ENCODE measurements around the gene POLK. TPM values are rescaled to one million over a fixed set of nuclear protein-coding genes. Genes with fewer than 3 reads are reported as not detected.

Gene POLK
- total and polyA plus RNA-seq, 2 of the 8 experiments (the other 6 are each of a cell fraction or from before 2014, with no cell fraction given), result 2.0 to 9.0 TPM

GRCh38 chr5:75498208-75498777 lies 13.4 kb upstream of the POLK start:
- POLR2A ChIA-PET (ENCODE audit: partially characterized antibody), result no interaction called here
- Histone ChIP-seq H3K27ac (ENCODE audit: low read depth, low read length) (no peak overlapping the region), H4K91ac (replicated peaks; ENCODE audit: insufficient read length, low read length) (no peak overlapping the region)
- TF ChIP-seq CREB1 (IDR thresholded peaks at IDR 0.05), result no peak
- TF ChIP-seq TAF1 (IDR thresholded peaks at IDR 0.05; ENCODE audit: low read depth, low read length), result no peak
- TF ChIP-seq GTF2F1 (IDR thresholded peaks at IDR 0.05; ENCODE audit: borderline replicate concordance, low read depth, low read length), result no peak
- no peak for TF ChIP-seq BACH1 (IDR thresholded peaks at IDR 0.05; ENCODE audit: low read length)
- no peak for TF ChIP-seq USF2 (IDR thresholded peaks at IDR 0.05; ENCODE audit: low read length)
- no peak for TF ChIP-seq MAFK (IDR thresholded peaks at IDR 0.05; ENCODE audit: low read depth, low read length)
- TF ChIP-seq, protein P1, sequence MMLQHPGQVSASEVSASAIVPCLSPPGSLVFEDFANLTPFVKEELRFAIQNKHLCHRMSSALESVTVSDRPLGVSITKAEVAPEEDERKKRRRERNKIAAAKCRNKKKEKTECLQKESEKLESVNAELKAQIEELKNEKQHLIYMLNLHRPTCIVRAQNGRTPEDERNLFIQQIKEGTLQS (IDR thresholded peaks at IDR 0.05; ENCODE audit: insufficient read depth, low read depth, low read length), result no peak
- TF ChIP-seq FOSL1 (IDR thresholded peaks at IDR 0.05; ENCODE audit: insufficient read depth, low read depth, low read length), result no peak
- no peak for TF ChIP-seq SUZ12 (IDR thresholded peaks at IDR 0.05; ENCODE audit: low read length)
- no peak for TF ChIP-seq POLR2A (IDR thresholded peaks at IDR 0.05; ENCODE audit: control extremely low read depth in 1 of 2, low read depth in 2 of 2, low read length in 2 of 2)
- no peak for TF ChIP-seq SP4 (IDR thresholded peaks at IDR 0.05; ENCODE audit: low read length)
- no peak for TF ChIP-seq E2F6 (IDR thresholded peaks at IDR 0.05)
- no peak for TF ChIP-seq HDAC6 (IDR thresholded peaks at IDR 0.05; ENCODE audit: low read depth, low read length)

More at GRCh38 chr5:75498208-75498777, 13.4 kb upstream of the POLK start:
- no peak overlapping the region for H3K4ac ChIP-seq (replicated peaks; ENCODE audit: insufficient read length, low read depth, low read length)
- CTCF ChIA-PET (ENCODE audit: partially characterized antibody), result no interaction called here
- DNase-seq (ENCODE audit: low read depth in 1 of 2, low spot score in 2 of 2) (no peak), FAIRE-seq (no peak)
- H2AK5ac ChIP-seq (ENCODE audit: low read depth, low read length), result no peak overlapping the region
- no peak overlapping the region for H4K5ac ChIP-seq (ENCODE audit: insufficient read length, low read depth, low read length)
- no peak overlapping the region for H2BK15ac ChIP-seq (ENCODE audit: low read length)
- peaks cover 0 to 6% of the 10 kb centered on the region in 2 experiments; a peak in 1 of 4 replicates for H3K79me2 ChIP-seq (ENCODE audit: control insufficient read depth in 1 of 2, insufficient read depth in 2 of 2, low read length in 2 of 2)
- no peaks in the 10 kb centered on the region for H3K79me1 ChIP-seq (ENCODE audit: low read depth, low read length)
- no peak overlapping the region for H2AFZ ChIP-seq (ENCODE audit: low read length)
- H3K4me2 ChIP-seq (ENCODE audit: insufficient read depth in 1 of 2, low read depth in 2 of 2, low read length in 2 of 2), result no peak overlapping the region
- H2BK12ac ChIP-seq (ENCODE audit: low read depth, low read length), result no peak overlapping the region
- H3K14ac ChIP-seq (ENCODE audit: insufficient read length), result no peak overlapping the region
- H3K36me3 ChIP-seq (ENCODE audit: control insufficient read depth in 2 of 4, insufficient read depth in 4 of 4, low read length in 3 of 4), result peaks cover 0 to 7% (median 0%) of the 10 kb centered on the region in 4 experiments; a peak in 1 of 8 replicates
- peaks cover 0 to 4% (median 0%) of the 10 kb centered on the region in 4 experiments; a peak in 1 of 7 replicates for H3K4me1 ChIP-seq (replicated peaks in 1 of 4; ENCODE audit: control insufficient read depth in 3 of 4, insufficient read depth in 4 of 4, low read length in 3 of 4)
- no peak overlapping the region for H2BK5ac ChIP-seq (ENCODE audit: low read depth, low read length)
- no peak overlapping the region for H2BK20ac ChIP-seq (ENCODE audit: low read length)
- no peak overlapping the region for H2BK120ac ChIP-seq (replicated peaks; ENCODE audit: low read depth, low read length)
- no peaks in the 10 kb centered on the region for H3K23me2 ChIP-seq (ENCODE audit: low read depth, low read length)
- no peak overlapping the region for H3K56ac ChIP-seq (replicated peaks; ENCODE audit: insufficient read length, low read depth, low read length)
- no peak overlapping the region for H3K18ac ChIP-seq (ENCODE audit: extremely low read depth, low read length)
- H3K27me3 ChIP-seq (replicated peaks in 1 of 4; ENCODE audit: control insufficient read depth in 3 of 4, extremely low read depth in 1 of 4, insufficient read depth in 3 of 4, low read length in 3 of 4), result no peaks in the 10 kb centered on the region
- H3K23ac ChIP-seq (ENCODE audit: insufficient read length), result no peak overlapping the region
- no peaks in the 10 kb centered on the region for H3K9me3 ChIP-seq (ENCODE audit: insufficient read depth in 2 of 2, low read depth in 1 of 2, low read length in 1 of 2)
- H3K4me3 ChIP-seq (ENCODE audit: extremely low read depth in 1 of 4, insufficient read depth in 2 of 4, low read depth in 3 of 4, low read length in 4 of 4), result no peak overlapping the region
- 92% methylated on average over 7 of the region's 7 CpGs; no CpG with 5 or more reads in 1 of the 2 experiments for WGBS, 2 experiments (ENCODE audit: extremely low coverage in 1 of 2, insufficient coverage in 1 of 2, insufficient read length in 1 of 2, insufficient replicate concordance in 2 of 2, low coverage in 1 of 2, low lambda C conversion rate in 2 of 2, missing lambda C conversion rate in 1 of 2)
- H4K20me1 ChIP-seq (replicated peaks in 1 of 2; ENCODE audit: control insufficient read depth in 1 of 2, insufficient read depth in 2 of 2, low read length in 2 of 2), result no peaks in the 10 kb centered on the region
- H4K8ac ChIP-seq (ENCODE audit: extremely low read depth, insufficient read depth, low read length), result 0 out of 2 replicates have a peak overlapping the region, but pooled peaks have one; percentile 25
- H3K9ac ChIP-seq (replicated peaks in 1 of 4; ENCODE audit: extremely low read depth in 1 of 4, low read depth in 3 of 4, low read length in 3 of 4), result no peak overlapping the region
